Neural progenitor cell (in vitro differentiated cells): ENCODE data around the gene SPEF2. TPM values are rescaled to one million over a fixed set of nuclear protein-coding genes. Genes with fewer than 3 reads are reported as not detected.
"Not testable (repeated sequence)": the region's sequence is repeated elsewhere in the genome, so short reads cannot be mapped to it uniquely, and the experiment has no call there.

Source experiments
- DNase-seq: peaks from one replicate; pipeline ENCODE4 v3.0.0-alpha.2; 2016; ENCODE audit warnings: low spot score
- H2AFZ ChIP-seq: fragments of 200-600 bp; sonication (generic); replicated peaks from 2 replicates; pipeline ENCODE4 v1.6.1; 2016; ENCODE audit warnings: antibody characterized with exemption
- H3F3A ChIP-seq: fragments of 200-600 bp; sonication (generic); 2 replicates; pipeline ENCODE4 v1.6.1; 2016; ENCODE audit warnings: antibody characterized with exemption, low read depth
- H3K27ac ChIP-seq: fragments of 200-600 bp; sonication (generic); 2 replicates; pipeline ENCODE4 v1.5.1; 2016; ENCODE audit warnings: mild to moderate bottlenecking
- H3K27me3 ChIP-seq: fragments of 200-600 bp; sonication (generic); 2 replicates; pipeline ENCODE4 v1.6.1; 2016; ENCODE audit warnings: mild to moderate bottlenecking, moderate library complexity
- H3K36me3 ChIP-seq: fragments of 200-600 bp; sonication (generic); 2 replicates; pipeline ENCODE4 v1.5.1; 2016
- H3K4me1 ChIP-seq: fragments of 200-600 bp; sonication (generic); 2 replicates; pipeline ENCODE4 v1.6.1; 2016; ENCODE audit warnings: mixed run types
- H3K4me2 ChIP-seq: fragments of 200-600 bp; sonication (generic); 2 replicates; pipeline ENCODE4 v1.6.1; 2016
- H3K4me3 ChIP-seq: fragments of 200-600 bp; sonication (generic); 2 replicates; pipeline ENCODE4 v1.5.1; 2016
- H3K79me2 ChIP-seq: fragments of 200-600 bp; sonication (generic); 2 replicates; pipeline ENCODE4 v1.6.1; 2016; ENCODE audit warnings: low read depth
- H3K9ac ChIP-seq: fragments of 200-600 bp; sonication (generic); 2 replicates; pipeline ENCODE4 v1.6.1; 2016
- H3K9me3 ChIP-seq: fragments of 200-600 bp; sonication (generic); 2 replicates; pipeline ENCODE4 v1.5.1; 2016; ENCODE audit warnings: low read depth
- H4K20me1 ChIP-seq: fragments of 200-600 bp; sonication (generic); 2 replicates; pipeline ENCODE4 v1.6.1; 2016; ENCODE audit warnings: low read depth
- H3K27ac Mint-ChIP-seq: 3 replicates; pipeline ENCODE4 v1.8.0; 2021; ENCODE audit warnings: mixed read lengths
- H3K27me3 Mint-ChIP-seq: 2 replicates; pipeline ENCODE4 v1.8.0; 2022; ENCODE audit warnings: low read depth, mild to moderate bottlenecking, inconsistent platforms, moderate library complexity, mixed read lengths; ENCODE audit not compliant: insufficient read depth
- H3K36me3 Mint-ChIP-seq: 3 replicates; pipeline ENCODE4 v1.8.0; 2021; ENCODE audit warnings: mixed read lengths
- H3K4me1 Mint-ChIP-seq: 3 replicates; pipeline ENCODE4 v1.8.0; 2021; ENCODE audit warnings: mixed read lengths
- H3K4me3 Mint-ChIP-seq: 3 replicates; pipeline ENCODE4 v1.8.0; 2021; ENCODE audit warnings: mild to moderate bottlenecking, moderate library complexity, mixed read lengths
- H3K9me3 Mint-ChIP-seq: 3 replicates; pipeline ENCODE4 v1.8.0; 2020; ENCODE audit warnings: mixed read lengths
- EZH2 ChIP-seq: fragments of 200-600 bp; sonication (generic); IDR thresholded peaks from 2 replicates; pipeline ENCODE4 v1.6.1; 2017; ENCODE audit warnings: antibody characterized with exemption, mild to moderate bottlenecking, moderate library complexity
- EZH2phosphoT487 ChIP-seq: fragments of 200-600 bp; sonication (generic); IDR thresholded peaks from 2 replicates; pipeline ENCODE4 v1.6.1; 2017; ENCODE audit warnings: antibody characterized with exemption
- total RNA-seq: library from RNA; depleted of rRNA; stranded (reverse); fragments of >200 nt; gene quantifications from 2 replicates; pipeline ENCODE4 v1.2.3, GENCODE V29; 2015; ENCODE audit warnings: low replicate concordance
- TF ChIP-seq, protein P1 (sequence below): fragments of 200-600 bp; sonication (generic); IDR thresholded peaks from 2 replicates; pipeline ENCODE4 v1.5.1; 2017; ENCODE audit warnings: antibody characterized with exemption, mild to moderate bottlenecking

The SPEF2 gene
- total RNA-seq, 1 donor from 2014 or later = 5.8 TPM

DNA sequence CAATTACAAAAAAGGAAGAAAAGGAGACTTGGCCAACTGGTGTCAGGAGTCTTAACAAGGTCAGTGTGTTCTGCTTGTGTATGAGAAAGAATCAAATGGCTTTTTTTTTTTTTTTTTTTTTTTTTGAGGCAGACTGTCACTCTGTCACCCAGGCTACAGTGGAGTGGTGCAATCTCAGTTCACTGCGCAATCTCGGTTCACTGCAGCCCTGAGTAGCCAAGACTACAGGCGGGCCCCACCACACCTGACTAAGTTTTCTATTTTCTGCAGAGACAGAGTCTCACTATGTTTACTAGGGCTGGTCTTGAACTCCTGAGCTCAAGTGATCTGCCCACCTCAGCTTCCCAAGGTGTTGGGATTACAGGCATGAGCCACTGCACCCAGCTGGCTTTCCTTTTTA is 236.0 kb downstream of the SPEF2 start:
- Histone ChIP-seq H3K36me3 (no peaks in the 10 kb centered on the region), H3K9me3 (no peaks in the 10 kb centered on the region), H3K9ac (no peak overlapping the region), H3K4me3 (no peak overlapping the region), H3K79me2 (no peaks in the 10 kb centered on the region), H3K27me3 (no peaks in the 10 kb centered on the region), H2AFZ (no peak overlapping the region), H3F3A (no peaks in the 10 kb centered on the region), H4K20me1 (no peaks in the 10 kb centered on the region), H3K27ac (no peak overlapping the region), H3K4me1 (no peaks in the 10 kb centered on the region), H3K4me2 (no peak overlapping the region)
- H3K4me3 Mint-ChIP-seq = no peak overlapping the region
- H3K27ac Mint-ChIP-seq = no peak overlapping the region
- H3K9me3 Mint-ChIP-seq = peaks cover 2% of the 10 kb centered on the region
- H3K36me3 Mint-ChIP-seq = no peaks in the 10 kb centered on the region
- TF ChIP-seq EZH2 (no peak), EZH2phosphoT487 (no peak)
- TF ChIP-seq, protein P1, sequence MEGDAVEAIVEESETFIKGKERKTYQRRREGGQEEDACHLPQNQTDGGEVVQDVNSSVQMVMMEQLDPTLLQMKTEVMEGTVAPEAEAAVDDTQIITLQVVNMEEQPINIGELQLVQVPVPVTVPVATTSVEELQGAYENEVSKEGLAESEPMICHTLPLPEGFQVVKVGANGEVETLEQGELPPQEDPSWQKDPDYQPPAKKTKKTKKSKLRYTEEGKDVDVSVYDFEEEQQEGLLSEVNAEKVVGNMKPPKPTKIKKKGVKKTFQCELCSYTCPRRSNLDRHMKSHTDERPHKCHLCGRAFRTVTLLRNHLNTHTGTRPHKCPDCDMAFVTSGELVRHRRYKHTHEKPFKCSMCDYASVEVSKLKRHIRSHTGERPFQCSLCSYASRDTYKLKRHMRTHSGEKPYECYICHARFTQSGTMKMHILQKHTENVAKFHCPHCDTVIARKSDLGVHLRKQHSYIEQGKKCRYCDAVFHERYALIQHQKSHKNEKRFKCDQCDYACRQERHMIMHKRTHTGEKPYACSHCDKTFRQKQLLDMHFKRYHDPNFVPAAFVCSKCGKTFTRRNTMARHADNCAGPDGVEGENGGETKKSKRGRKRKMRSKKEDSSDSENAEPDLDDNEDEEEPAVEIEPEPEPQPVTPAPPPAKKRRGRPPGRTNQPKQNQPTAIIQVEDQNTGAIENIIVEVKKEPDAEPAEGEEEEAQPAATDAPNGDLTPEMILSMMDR = no peak
- H3K4me1 Mint-ChIP-seq = no peaks in the 10 kb centered on the region
- DNase-seq = no peak
- H3K27me3 Mint-ChIP-seq = no peaks in the 10 kb centered on the region

DNA sequence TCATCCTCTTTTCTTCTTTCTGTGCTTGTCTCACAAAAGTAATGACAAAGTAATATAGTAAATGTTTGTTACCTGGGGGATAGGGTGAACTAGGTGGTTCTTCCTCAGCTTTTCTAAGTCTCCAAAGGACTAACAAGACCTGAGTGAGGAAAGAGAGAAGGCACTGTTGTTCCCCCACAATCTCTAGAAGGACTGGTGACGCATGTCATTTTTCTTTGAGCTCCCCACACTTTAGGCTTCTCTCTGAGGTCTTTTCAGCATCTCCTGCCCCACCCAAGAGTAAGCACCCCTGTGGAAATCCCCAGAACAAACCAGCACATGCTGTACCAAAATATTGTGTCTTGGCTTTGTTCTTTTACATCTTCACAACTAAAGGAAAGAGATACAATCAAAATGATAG is 236.6 kb downstream of the SPEF2 start:
- peaks cover 6% of the 10 kb centered on the region for H3K4me1 ChIP-seq
- Mint-ChIP-seq H3K4me1 (peaks cover 6% of the 10 kb centered on the region), H3K36me3 (no peaks in the 10 kb centered on the region), H3K9me3 (peaks cover under 1% of the 10 kb centered on the region), H3K27me3 (no peaks in the 10 kb centered on the region), H3K4me3 (no peak overlapping the region), H3K27ac (no peak overlapping the region)
- no peak for DNase-seq
- no peaks in the 10 kb centered on the region for H3K9me3 ChIP-seq
- TF ChIP-seq, protein P1 = no peak
- no peak for TF ChIP-seq EZH2
- TF ChIP-seq EZH2phosphoT487 = no peak
- no peak overlapping the region for H3K27ac ChIP-seq
- H3K36me3 ChIP-seq = no peaks in the 10 kb centered on the region
- no peak overlapping the region for H2AFZ ChIP-seq
- H4K20me1 ChIP-seq = no peaks in the 10 kb centered on the region
- no peak overlapping the region for H3K9ac ChIP-seq
- no peak overlapping the region for H3K4me2 ChIP-seq
- H3K79me2 ChIP-seq = no peaks in the 10 kb centered on the region
- no peaks in the 10 kb centered on the region for H3F3A ChIP-seq
- no peak overlapping the region for H3K4me3 ChIP-seq
- no peaks in the 10 kb centered on the region for H3K27me3 ChIP-seq

DNA sequence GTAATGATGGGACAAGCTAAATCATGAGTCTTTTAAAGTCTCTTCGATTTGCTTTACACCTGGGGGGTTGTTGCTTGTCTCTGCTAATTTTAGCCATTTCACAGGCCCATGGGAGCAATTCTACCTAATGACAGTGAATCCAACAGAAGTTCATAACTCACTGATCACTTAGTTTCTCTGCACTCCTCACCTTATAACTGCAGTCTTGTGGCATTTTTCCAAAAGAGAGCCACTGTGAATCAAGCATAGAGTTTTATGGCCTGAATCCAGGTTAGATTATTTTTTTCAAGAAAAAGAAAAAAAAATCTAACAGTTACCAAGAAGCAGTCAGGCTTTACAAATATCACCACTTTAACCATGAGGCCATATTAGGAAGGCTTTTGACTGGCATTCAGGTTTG is 237.5 kb downstream of the SPEF2 start:
- H3K4me2 ChIP-seq = no peak overlapping the region
- H3F3A ChIP-seq = no peaks in the 10 kb centered on the region
- no peaks in the 10 kb centered on the region for H3K27me3 ChIP-seq
- Mint-ChIP-seq H3K4me3 (no peak overlapping the region), H3K9me3 (no peaks in the 10 kb centered on the region), H3K27me3 (no peaks in the 10 kb centered on the region), H3K4me1 (peaks cover 16% of the 10 kb centered on the region), H3K27ac (no peak overlapping the region), H3K36me3 (no peaks in the 10 kb centered on the region)
- H3K4me3 ChIP-seq = no peak overlapping the region
- H3K4me1 ChIP-seq = peaks cover 12% of the 10 kb centered on the region
- H4K20me1 ChIP-seq = no peaks in the 10 kb centered on the region
- no peaks in the 10 kb centered on the region for H3K9me3 ChIP-seq
- TF ChIP-seq, protein P1 = no peak
- no peak for TF ChIP-seq EZH2
- no peak for TF ChIP-seq EZH2phosphoT487
- H3K79me2 ChIP-seq = no peaks in the 10 kb centered on the region
- no peak overlapping the region for H2AFZ ChIP-seq
- H3K36me3 ChIP-seq = no peaks in the 10 kb centered on the region
- no peak for DNase-seq
- H3K27ac ChIP-seq = no peak overlapping the region
- H3K9ac ChIP-seq = no peak overlapping the region

DNA sequence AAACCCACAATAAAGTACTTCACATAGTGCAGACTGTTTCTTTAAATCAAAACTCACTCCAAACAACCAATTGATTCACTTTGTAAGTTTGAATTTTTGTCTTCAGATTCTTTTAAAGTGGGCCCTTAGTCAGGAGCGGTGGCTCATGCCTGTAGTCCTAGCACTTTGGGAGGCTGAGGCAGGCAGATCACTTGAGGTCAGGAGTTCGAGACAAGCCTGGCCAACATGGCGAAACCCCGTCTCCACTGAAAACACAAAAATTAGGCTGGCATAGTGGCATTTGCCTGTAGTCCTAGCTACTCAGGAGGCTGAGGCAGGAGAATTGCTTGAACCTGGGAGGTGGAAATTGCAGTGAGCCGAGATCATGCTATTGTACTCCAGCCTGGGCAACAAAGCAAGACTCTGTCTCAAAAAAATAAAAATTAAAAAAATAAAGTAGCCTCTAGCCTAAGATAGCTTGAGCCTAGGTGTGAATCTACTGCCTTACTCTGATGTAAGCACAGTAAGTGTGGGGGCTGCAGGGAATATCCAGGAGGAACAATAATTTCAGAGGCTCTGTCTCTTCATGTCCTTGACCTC is 238.6 kb downstream of the SPEF2 start:
- H2AFZ ChIP-seq, H3K36me3 ChIP-seq, H3K27me3 ChIP-seq, H3K9ac ChIP-seq, H3K4me2 ChIP-seq, H3K27me3 Mint-ChIP-seq, H3F3A ChIP-seq, H3K79me2 ChIP-seq, H3K36me3 Mint-ChIP-seq, H3K9me3 Mint-ChIP-seq, H3K27ac Mint-ChIP-seq, DNase-seq, H3K27ac ChIP-seq, H4K20me1 ChIP-seq, H3K4me3 ChIP-seq, H3K9me3 ChIP-seq, H3K4me3 Mint-ChIP-seq: not testable (repeated sequence)
- peaks cover 12% of the 10 kb centered on the region for H3K4me1 ChIP-seq
- peaks cover 21% of the 10 kb centered on the region for H3K4me1 Mint-ChIP-seq
